HepG2 (cell line): ENCODE measurements around the gene ADI1. TPM values are rescaled to one million over a fixed set of nuclear protein-coding genes. Genes with fewer than 3 reads are reported as not detected.

Source experiments
- ARHGAP35 ChIP-seq: sonication (generic); formaldehyde crosslinking; IDR thresholded peaks from 2 replicates; pipeline ENCODE4 v1.9.0; 2022; ENCODE audit warnings: mild to moderate bottlenecking, inconsistent platforms, moderate library complexity, missing genetic modification reagents, borderline replicate concordance
- DRAP1 ChIP-seq: IDR thresholded peaks from 2 replicates; pipeline ENCODE4 v1.6.1; 2016; ENCODE audit warnings: missing genetic modification reagents, missing compliant biosample characterization
- POGK ChIP-seq: sonication (generic); formaldehyde crosslinking; conservative IDR thresholded peaks from 2 replicates; pipeline ENCODE4 v1.8.0; 2022; ENCODE audit warnings: mild to moderate bottlenecking, moderate library complexity, missing genetic modification reagents
- SMARCC2 ChIP-seq: fragments of 450-650 bp; IDR thresholded peaks from 2 replicates; pipeline ENCODE4 v1.6.1; 2017; ENCODE audit warnings: antibody characterized with exemption, mild to moderate bottlenecking
- SNRNP70 ChIP-seq: fragments of 200-400 bp; formaldehyde crosslinking; IDR thresholded peaks from 2 replicates; pipeline ENCODE4 v1.6.1; 2017; ENCODE audit warnings: mild to moderate bottlenecking, low read depth, low read length, moderate library complexity
- TERF1 ChIP-seq: sonication (generic); formaldehyde crosslinking; IDR thresholded peaks from 2 replicates; pipeline ENCODE4 v1.8.0; 2022; ENCODE audit warnings: mild to moderate bottlenecking, missing genetic modification reagents, moderate library complexity
- TMF1 ChIP-seq: sonication (generic); formaldehyde crosslinking; IDR thresholded peaks from 2 replicates; pipeline ENCODE4 v1.8.1; 2022; ENCODE audit warnings: low read depth, missing genetic modification reagents
- ZBTB40 ChIP-seq, 2 experiments: fragments of 450-650 bp in 1 of 2; sonication (generic) in 1 of 2; formaldehyde crosslinking in 1 of 2; IDR thresholded peaks; 2 replicates each; pipeline versions ENCODE4 v1.6.1 to v1.8.0; 2016 to 2022; ENCODE audit warnings: antibody characterized with exemption in 1 of 2, mild to moderate bottlenecking in 1 of 2, missing genetic modification reagents in 1 of 2
- ZNF12 ChIP-seq: sonication (generic); formaldehyde crosslinking; IDR thresholded peaks from 2 replicates; pipeline ENCODE4 v1.5.0; 2020; ENCODE audit warnings: missing genetic modification reagents
- ZNF317 ChIP-seq: sonication (generic); formaldehyde crosslinking; IDR thresholded peaks from 2 replicates; pipeline ENCODE4 v1.5.0; 2020; ENCODE audit warnings: mild to moderate bottlenecking, missing genetic modification reagents
- ZNF354B ChIP-seq: sonication (generic); formaldehyde crosslinking; IDR thresholded peaks from 2 replicates; pipeline ENCODE4 v1.8.0; 2022; ENCODE audit warnings: mild to moderate bottlenecking, missing genetic modification reagents
- ZNF678 ChIP-seq: sonication (generic); formaldehyde crosslinking; IDR thresholded peaks from 2 replicates; pipeline ENCODE4 v1.4.0; 2020; ENCODE audit warnings: mild to moderate bottlenecking, missing genetic modification reagents
- ZSCAN5A ChIP-seq: sonication (generic); formaldehyde crosslinking; IDR thresholded peaks from 2 replicates; pipeline ENCODE4 v1.8.0; 2022; ENCODE audit warnings: mild to moderate bottlenecking, missing genetic modification reagents, borderline replicate concordance
- polyA plus RNA-seq, 8 experiments: library from polyadenylated mRNA; depleted of rRNA in 3 of 8; stranded (reverse) in 7 of 8; unstranded in 1 of 8; fragments of >200 nt; fragmentation: Illumina TruSeq in 4 of 8; extraction: Trizol in 4 of 8; gene quantifications; 2 replicates each; pipeline versions ENCODE4 v1.2.1 to v1.2.3, GENCODE V29; 2011 to 2016; ENCODE audit warnings: low read depth in 4 of 8, missing spikeins in 1 of 8, mixed read lengths in 1 of 8; ENCODE audit not compliant: insufficient read depth in 1 of 8
- total RNA-seq, 5 experiments: library from RNA; depleted of rRNA; stranded (reverse); fragments of >200 nt; fragmentation: Illumina TruSeq; extraction: Trizol; gene quantifications; 2 replicates each; pipeline ENCODE4 v1.2.3, GENCODE V29; 2016; ENCODE audit warnings: low read depth in 1 of 5

Gene ADI1
- total and polyA plus RNA-seq, 2 of the 13 experiments (the other 11 are each of a cell fraction or from before 2014, with no cell fraction given) = 28.7 to 123 TPM

GRCh38 chr2:3535794-3536681, 16.7 kb upstream of the ADI1 start (continued):
- TF ChIP-seq ZBTB40 (IDR thresholded peaks at IDR 0.05) (no peak), ZBTB40 (CRISPR knock-in tag; IDR thresholded peaks at IDR 0.05) (peak; percentile 6; the same call in 1 of the 2 replicates), TERF1 (no peak), ZSCAN5A (CRISPR knock-in tag) (peak; percentile 14; the same call in 1 of the 2 replicates), POGK (peak; percentile 14), ZNF317 (CRISPR knock-in tag) (peak; percentile 47), ARHGAP35 (CRISPR knock-in tag) (no peak), SNRNP70 (no peak), DRAP1 (peak; percentile 17; the same call in 1 of the 2 replicates), ZNF354B (no peak), ZNF678 (CRISPR knock-in tag) (no peak), TMF1 (no peak), SMARCC2 (no peak), ZNF12 (0 out of 2 replicates have a peak, but pooled peaks have one; percentile 11)
